Umbilical cord (tissue), 2 donors: ENCODE measurements around the gene FEV. TPM values are rescaled to one million over a fixed set of nuclear protein-coding genes. Genes with fewer than 3 reads are reported as not detected.

Experiments
- DNase-seq: peaks from one replicate; pipeline ENCODE4 v3.0.0-alpha.2; 2015; ENCODE audit warnings: low spot score
- total RNA-seq: library from RNA; depleted of rRNA; stranded (reverse); fragments of >200 nt; gene quantifications from one replicate; pipeline ENCODE4 v1.2.3, GENCODE V29; 2014; ENCODE audit warnings: low replicate concordance; ENCODE audit not compliant: insufficient read depth

The FEV gene
- total RNA-seq = not detected

DNA sequence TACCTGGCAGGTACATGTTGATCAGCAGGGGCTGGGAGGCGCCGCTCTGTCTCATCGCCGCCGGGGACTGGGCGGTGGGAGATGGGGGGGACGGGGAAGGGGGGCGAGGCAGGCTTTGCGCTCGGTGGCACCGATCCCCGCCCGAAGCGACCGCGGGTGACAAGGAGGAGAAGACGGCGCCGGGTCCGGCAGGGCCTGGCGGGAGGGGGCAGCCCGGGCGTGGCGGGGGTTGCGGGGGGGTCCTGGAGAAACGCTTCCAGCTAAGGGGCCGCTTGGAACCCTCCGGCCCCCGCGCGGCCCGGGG is at the start of gene FEV:
Gene FEV (minus strand): TSS at position 164 of the 304 bp plus-strand sequence. CDS start 109 bp downstream, at position 55.
- no peak for DNase-seq

DNA sequence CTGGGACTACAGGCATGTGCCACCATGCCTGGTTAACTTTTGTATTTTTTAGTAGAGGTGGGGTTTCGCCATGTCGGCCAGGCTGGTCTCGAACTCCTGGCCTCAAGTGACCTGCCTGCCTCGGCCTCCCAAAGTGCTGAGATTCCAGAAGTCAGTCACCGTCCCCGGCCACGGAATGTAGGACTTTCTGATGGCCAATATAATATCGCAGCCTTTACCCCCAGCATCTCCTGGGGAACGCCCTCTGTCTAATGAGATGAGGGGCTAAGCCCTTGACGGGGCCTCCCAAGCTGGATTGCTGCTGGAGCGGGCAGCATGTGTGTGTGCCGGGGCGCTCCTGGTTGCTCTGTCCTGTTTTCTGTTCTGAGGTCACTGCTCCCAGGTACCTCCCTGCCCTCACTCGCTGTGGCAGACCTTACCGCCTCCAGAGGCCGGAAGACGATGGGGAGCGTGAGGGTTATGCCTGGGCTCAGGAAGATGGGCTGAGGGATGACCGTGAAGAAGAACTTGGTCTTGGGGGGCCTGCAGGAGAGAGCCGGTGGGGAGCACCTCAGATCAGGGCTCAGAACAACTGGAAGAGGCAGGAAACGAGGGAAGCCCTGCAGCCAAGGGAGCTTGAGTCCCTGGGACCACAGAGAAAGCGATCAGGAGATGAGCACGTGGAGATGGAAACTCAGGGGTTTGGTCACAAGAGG is 47.2 kb upstream of the FEV start:
- DNase-seq = no peak

DNA sequence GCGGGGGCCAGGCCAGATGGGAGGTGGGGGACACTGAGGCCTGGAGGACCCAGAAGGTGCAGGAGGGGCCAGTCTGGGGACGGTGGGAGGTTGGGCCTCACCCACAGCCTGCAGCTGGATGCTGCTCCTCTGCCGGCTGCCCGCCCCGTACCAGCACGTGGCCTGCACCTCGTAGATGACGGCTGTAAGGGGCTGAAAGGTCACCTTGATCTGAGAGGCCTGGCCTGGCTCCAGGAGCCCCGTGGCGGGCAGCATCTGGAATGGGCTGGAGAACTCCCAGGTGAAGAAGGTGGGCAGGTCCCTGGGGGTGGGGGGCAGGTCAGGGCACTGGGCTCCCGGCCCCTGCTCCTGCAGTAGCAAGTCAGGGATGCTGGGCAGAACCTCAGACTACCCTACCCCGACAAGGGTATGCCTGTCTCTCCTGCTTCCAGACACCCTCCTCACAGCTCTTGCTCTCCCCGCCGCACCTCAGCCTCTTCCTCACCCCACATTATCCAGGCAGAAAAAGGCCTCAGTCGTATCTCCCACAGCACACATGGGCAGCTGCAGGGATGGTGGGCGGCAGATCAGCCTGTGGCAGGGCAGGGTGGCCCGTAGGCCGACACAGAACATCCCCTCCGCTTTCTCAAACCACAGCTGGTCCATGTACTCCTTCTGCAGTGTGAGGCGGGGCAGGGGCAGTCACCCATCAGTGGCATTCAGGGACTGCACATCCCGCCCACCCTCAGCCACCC is 46.2 kb upstream of the FEV start:
- no peak for DNase-seq

DNA sequence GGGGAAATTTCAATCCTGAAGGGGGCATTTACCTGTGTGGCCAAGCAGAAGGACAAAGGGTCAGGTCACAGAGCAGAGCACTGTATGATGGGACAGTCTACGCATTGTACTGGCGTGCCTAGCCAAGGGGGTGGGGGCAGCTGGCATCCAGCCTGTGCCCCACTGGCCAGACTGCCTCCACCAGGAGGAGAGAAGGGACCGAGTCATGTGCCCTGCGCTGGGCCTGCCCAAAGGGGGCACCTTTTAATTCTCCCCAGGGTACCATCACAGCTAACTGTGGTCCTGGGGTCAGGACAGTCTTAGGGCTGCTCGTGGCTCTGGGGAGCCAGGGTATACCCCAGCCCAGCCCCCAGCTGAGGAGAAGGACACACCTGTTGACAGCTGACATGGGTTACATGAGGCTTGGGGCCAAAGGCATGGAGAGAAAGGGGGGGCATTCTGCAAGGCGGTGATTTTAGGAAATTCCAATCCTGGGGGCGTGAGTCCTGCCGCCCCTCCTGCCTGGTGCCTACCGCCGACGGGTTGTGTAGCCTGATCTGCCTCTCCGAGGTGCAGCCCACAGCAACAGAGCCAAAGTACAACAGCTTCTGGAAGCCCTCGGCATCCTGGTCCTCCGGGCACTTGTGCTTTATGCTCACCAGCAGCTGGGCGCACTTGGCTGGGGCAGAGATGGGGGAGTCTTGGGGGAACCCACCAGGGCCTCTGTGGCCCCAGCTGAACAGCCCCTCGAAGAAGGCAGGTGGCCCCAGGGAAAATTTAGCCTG is 45.4 kb upstream of the FEV start:
- DNase-seq = no peak

DNA sequence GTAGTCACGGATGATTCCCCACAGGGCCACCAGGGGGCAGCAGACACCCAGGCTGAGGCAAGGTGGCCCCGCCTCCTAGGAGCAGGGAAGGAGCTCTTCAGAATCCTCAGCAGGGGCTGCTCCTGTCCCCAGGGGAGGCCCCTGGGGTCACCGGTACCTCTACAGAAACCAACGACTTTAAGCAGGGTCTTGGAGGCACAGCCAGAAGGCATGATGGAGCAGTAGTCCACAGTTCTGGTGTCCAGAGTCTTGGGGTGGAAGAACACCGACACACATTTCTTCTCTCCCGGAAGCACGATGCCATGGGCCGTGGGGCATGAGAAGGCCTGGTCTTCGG is 44.8 kb upstream of the FEV start:
- peak; percentile 76 for DNase-seq

DNA sequence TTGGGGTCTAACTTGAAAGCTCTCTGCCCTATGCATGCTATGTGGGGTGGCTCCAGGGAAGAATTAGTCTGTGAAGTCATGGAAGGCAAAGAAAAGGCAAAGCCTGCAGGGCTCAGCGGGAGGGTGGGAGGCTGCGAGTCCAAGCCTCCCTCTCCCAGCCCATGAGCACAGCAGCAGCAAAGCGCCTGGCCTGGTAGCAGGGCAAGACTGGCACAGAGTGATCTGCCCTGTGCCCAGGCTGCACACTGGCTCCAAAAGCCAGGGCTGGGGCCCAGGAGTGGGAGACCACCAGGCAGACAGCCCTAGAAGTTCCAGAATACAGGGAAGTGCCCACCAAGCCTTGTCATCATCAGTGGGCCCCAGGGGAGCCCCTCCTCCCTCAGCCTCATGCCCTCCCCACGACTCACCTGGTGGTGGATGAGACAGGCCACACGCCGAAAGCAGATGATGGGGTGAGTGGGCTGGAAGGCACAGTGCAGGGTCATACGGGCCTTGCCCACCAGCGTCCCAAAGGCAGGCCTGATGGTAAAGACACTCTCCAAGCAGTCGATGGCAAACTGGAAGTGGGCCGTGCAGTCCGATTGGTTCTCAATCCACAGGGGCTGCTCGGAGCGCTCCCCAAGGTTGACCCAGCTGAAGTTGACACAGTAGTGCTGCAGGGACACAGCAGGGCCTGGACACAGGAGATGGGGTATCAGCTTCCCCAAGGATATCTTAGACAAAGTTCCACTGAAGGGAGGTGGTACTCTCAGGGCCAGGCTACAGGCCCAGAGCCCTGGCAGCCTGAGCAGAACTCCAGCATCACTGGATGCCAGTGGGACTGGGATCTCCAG is 44.2 kb upstream of the FEV start:
- DNase-seq = no peak

DNA sequence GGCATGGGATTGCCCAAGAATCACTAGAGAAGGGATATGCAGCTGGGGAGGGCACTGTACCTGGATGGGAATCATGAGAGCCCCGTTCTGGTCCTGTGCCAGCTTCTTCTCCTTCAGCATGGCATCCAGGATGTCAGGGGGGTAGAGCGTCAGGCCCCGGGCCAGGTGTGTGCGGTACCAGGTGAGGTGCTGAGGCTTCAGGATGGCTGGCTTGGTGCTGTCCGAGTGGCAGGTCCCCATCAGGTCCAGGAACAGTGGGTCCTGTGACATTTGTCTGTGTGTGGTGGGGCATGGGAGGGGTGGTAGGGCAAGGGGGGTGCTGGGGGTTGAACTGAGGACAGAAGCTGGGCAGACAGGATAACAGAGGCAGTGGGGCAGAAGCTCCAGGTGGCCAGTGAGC is 43.2 kb upstream of the FEV start:
- no peak for DNase-seq

DNA sequence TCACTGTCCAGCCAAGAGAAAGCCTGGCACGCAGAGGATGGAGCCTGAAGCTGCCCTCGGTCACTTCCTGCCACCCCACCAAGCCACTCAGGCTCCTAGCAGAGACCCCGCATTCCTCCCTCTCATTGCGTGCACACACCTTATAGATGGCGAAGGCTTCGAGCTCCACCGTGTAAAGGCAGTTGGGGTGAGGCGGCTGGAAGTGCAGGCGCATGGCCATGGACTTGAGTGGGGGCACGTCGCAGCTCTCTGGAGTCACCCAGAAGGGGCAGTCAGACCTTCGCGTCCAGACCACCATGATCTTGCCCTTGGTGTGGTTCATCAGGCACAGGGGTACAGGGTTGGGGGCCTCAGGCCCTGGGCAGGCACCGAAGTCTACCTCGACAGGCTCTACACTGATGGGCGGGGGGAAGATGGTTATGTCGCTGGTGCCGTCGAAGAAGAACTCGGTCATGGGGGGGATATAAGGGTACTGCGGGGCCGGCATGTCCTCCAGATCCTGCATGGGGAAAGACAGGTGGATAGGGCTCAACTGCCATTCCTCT is 42.6 kb upstream of the FEV start:
- no peak for DNase-seq

DNA sequence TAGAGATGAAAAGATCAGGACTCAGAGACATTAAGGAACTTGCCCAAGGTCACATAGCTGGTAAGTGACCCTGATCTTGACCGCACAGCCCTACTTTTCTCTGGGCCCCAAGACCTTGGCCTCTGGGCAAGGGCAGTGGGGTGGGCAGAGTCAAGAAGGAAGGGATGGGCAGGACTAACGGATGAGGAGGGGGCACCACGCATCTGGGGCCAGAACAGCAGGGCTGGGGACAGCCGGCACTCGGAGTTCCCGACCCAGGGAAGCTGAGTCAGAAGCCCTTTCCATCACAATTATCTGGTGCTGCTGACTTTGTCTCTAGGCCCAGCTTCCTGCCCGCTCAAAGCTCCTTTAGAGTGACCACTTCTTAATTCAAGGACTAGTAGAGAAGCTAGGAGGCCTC is 42.0 kb upstream of the FEV start:
- no peak for DNase-seq

DNA sequence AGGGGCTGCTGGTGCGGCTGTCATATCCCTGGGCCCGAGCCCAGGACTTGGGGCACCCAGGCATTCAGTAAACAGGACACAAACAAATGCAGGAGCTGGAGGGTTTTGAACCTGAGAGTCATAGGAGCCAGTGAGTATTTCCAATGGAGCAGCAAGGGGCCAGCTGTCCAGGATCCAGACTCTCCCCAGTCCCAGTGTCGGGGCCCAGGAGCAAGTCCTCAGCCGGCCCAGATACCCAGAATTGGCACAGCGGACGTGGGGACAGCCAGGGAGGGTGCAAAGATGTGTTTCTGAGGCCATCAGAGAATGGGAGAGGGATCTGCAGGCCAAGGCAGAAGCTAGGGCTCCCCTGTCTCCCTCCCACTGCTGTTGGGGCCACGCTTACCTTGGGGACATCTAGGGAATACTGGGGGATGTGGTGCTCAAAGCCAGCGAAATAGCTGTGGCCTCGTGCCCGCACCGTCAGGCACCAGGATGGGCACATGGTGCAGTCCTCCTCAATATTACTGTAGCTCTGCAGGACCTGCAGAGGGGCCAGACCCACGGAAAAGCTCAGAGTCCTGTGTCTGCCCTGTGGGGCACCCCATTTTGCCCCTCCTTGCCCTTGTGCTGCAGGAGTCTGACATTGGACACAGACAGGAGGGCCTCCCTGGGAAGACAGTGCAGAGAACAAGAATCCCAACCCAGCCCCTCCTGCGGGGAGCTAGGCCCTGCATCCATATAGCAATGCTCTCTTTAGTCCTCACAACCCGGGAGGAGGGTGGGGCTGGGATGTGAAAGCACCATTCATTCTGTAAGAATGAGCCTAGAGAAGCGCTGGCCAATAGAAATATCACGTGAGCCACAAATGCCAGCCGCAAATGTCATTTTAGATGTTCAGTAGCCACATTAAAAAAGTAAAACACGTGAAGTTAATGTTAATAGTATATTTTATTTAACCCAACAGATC is 40.9 kb upstream of the FEV start:
- DNase-seq = no peak

DNA sequence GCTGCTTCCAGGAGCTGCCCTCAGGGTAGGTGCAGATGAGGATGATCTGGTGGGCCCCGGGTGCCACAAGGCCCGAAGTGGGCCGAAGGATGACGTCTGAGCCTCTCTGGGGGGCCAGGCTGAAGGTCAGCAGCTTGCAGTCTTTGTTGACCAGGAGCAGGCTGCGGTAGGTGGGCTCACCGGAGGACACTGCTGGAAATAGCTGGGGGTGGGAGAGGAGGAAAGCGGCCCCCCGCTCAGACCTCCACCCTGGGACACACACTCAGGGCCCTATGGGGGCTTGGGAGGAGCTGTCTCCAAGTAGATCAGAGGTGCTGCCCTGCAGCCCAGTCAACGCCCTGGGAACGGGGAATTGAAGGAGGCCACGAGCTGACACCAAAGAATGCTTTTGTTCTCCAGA is 39.1 kb upstream of the FEV start:
- DNase-seq = no peak

DNA sequence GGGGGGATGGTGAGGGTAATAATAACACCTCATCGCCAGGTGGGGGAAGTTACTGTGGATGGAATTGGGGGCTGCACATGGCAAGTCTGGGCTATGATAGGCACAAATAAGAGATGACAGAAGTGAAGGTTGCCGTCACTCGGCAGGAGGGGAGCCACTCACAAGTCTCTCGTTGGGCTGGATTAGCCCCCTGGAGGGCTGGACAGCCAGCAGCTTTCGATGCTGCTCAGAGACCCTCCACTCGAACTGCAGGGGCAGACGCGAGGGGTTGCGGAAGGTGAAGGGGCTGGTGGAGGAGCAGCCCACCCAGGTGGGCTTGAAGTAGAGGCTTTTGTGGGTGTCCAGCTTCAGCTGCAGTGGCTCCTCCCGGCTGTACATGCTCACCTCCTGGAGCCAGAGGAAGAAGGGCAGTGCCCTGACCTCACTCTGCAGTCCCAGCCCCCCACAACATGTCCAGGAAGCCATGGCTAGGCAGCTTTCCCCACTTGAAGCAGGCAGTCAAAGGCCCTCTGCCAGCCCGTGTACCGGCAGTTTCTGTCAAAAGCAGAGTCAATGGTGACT is 38.1 kb upstream of the FEV start:
- DNase-seq = no peak

DNA sequence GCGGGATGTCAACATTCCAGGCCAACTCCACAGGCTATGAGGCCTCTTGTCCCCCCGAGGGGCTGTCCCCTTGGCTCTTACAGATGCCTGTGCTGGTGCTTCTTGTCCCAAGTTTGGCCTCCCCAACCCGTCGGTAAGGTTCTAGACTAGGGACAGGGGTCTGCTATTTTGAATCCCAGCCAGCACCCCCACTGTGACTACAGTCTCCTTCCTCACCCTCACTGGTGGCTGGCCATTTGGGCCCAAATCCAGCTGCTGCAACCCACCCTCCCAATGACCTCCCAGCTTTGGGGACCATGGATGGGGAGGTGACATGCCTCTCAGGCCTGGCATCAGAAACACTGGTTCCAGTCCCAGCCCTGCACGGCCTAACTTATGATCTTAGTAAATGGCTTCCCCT is 37.6 kb upstream of the FEV start:
- DNase-seq = no peak

DNA sequence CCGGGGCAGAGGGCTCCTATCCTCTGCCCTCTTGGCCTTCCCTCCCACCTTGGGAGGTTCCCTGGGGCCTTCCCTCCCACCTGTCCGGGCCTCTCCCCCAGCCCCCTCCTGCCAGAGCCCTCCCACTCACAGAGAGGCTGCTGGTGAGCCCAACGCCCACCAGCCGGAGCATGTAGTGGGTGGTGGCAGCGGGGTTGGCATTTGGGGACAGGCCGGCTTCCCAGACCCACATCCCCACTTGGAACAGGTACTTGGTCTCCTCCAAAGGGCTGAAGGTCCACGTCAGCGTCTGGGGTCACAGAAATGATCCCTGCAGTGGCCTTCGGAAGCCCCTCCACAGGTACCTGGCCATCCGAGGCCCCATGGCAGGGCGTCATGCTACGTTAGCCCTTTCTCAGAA is 37.1 kb upstream of the FEV start:
- DNase-seq = no peak

DNA sequence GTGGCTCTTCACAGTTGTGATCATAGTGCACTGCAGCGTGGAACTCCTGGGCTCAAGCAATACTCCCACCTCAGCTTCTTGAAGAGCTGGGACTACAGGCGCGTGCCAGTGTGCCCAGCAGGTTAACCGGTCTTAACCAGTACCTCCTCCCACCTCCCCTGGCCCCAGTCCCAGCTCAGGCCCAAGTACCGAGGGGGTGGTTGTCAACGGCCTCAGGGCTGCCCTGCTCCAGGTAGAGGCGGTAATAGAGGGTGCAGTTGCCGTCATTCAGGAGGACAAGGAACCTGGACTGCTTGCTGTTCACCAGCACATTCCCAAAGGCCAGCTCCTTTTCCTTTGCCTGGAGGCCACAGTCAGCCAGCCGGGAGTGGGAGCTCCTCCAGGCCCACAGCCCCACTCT is 36.6 kb upstream of the FEV start:
- DNase-seq = no peak

DNA sequence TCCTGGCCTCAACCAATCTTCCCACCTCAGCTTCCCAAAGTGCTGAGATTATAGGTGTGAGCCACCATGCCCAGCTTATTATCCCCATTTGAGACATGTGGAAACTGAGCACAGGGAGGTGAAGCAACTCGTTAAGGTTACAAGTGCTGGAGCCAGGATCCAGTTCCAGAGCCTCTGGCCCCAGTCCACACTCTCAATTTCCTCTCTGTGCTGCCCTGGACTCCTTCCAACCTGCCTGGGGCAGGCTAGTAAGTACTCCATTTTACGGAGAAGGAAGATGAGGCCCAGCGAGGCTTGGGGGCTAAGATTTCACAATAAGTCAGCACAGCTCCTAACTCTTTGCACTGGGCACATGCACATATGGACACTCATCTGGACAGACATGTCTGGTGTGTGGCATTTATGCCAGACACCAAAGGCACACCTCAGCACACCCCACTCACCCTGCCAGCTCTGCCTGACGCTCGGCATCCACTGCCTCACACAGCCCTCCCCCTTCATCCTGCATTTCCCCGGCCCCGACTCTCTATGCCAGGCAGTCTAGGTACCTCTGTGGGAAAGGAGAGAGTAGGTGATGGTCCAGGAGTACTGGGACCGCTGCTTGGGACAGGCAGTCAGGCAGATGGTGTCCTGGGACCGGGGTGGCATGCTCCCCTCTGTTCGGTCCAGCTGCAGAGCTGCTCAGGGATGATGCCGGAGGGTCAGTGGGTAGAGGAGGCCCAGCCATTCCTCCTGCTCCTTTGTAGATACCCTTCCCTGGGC is 35.8 kb upstream of the FEV start:
- no peak for DNase-seq

DNA sequence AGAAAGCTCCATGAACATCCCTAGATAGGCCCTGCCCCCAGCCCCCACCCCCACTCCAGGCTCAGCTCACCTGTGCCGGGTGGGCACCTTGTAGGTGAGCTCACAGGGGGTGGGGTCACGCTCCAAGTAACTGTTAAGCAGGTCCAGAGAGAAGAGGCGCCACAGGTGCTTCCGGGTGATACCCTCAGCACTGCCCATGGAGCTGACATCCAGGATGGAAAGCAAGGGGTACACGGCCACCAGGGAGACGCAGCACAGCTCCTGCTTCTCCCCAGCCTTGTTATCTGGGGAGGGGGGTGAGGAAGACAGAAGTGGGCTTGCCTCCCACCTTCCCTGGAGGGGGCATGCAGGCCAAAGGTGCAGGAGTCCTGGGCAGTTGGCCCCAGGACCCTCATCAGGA is 34.5 kb upstream of the FEV start:
- DNase-seq = no peak

DNA sequence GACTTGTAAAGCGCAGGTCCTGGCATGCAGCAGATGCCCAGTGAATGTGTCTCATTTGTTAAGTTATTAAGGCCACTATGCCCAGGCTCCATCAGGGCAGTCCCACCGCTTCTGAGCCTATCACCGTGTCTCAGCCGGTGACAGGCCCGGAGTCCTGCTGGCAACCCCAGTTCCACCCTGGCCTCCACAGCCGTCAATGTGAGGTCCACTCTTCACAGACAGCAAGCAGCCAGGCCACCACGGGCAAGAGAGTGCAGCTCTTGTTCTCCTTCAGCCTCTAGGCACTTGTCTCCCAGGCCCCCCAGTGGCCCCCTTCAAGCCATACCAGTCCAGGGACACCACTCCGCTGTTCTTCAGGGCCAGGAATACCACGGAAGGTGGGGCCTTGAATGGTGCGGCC is 33.7 kb upstream of the FEV start:
- no peak for DNase-seq

DNA sequence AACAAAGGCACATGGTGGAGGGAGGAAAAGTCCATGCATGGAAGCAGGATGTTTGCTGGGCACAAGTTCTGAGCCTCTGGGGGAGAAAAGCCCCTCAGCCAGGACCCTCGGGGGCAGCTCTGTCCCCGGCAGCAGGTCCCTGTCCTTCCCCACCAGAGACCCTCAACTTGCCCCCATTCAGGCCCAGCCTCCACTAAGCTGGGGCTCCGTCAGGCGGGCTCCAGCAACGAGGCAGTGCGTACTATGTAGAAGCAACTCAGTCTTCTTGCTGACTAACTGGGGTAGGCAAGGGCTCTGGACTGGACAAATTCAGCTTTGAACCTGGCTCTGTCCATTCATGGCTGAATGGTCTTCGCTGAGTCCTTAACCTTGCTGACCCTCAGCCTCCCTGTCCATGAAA is 33.3 kb upstream of the FEV start:
- no peak for DNase-seq
